Measurements from ENCODE around the gene RRAS.

DNA sequence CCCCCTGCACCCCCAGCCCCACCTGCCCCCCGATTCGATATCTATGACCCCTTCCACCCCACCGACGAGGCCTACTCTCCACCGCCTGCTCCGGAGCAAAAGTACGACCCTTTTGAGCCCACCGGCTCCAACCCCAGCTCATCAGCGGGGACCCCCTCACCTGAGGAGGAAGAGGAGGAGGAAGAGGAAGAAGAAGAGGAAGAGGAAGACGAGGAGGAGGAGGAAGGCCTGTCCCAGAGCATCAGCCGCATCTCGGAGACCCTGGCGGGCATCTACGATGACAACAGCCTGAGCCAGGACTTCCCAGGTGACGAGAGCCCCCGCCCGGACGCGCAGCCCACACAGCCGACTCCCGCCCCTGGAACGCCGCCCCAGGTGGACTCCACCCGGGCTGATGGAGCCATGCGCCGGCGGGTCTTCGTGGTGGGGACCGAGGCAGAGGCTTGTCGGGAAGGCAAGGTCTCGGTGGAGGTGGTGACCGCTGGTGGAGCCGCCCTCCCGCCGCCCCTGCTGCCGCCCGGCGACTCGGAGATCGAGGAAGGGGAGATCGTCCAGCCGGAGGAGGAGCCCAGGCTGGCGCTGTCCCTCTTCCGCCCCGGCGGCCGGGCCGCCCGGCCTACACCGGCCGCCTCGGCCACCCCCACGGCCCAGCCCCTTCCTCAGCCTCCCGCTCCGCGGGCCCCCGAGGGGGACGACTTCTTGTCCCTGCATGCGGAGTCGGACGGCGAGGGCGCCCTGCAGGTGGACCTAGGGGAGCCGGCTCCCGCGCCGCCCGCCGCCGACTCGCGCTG is 11.3 kb upstream of the RRAS start:
- TF ChIP-seq GABPA (IDR thresholded peaks at IDR 0.05; ENCODE audit: low read depth): no peak
- TF ChIP-seq, protein P1, sequence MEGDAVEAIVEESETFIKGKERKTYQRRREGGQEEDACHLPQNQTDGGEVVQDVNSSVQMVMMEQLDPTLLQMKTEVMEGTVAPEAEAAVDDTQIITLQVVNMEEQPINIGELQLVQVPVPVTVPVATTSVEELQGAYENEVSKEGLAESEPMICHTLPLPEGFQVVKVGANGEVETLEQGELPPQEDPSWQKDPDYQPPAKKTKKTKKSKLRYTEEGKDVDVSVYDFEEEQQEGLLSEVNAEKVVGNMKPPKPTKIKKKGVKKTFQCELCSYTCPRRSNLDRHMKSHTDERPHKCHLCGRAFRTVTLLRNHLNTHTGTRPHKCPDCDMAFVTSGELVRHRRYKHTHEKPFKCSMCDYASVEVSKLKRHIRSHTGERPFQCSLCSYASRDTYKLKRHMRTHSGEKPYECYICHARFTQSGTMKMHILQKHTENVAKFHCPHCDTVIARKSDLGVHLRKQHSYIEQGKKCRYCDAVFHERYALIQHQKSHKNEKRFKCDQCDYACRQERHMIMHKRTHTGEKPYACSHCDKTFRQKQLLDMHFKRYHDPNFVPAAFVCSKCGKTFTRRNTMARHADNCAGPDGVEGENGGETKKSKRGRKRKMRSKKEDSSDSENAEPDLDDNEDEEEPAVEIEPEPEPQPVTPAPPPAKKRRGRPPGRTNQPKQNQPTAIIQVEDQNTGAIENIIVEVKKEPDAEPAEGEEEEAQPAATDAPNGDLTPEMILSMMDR (IDR thresholded peaks at IDR 0.05; ENCODE audit: insufficient read depth, low read length): no peak
